GOT3 (cell line): Measurements from ENCODE around the gene NHERF1.
A peak's percentile ranks its signal among the peaks of the same experiment; 100 is the strongest.

Experiments used
- DNase-seq: peaks from one replicate; lab custom pipeline; 2025; ENCODE audit warnings: mixed read lengths; lab: John Stamatoyannopoulos, UW

Gene NHERF1

DNA sequence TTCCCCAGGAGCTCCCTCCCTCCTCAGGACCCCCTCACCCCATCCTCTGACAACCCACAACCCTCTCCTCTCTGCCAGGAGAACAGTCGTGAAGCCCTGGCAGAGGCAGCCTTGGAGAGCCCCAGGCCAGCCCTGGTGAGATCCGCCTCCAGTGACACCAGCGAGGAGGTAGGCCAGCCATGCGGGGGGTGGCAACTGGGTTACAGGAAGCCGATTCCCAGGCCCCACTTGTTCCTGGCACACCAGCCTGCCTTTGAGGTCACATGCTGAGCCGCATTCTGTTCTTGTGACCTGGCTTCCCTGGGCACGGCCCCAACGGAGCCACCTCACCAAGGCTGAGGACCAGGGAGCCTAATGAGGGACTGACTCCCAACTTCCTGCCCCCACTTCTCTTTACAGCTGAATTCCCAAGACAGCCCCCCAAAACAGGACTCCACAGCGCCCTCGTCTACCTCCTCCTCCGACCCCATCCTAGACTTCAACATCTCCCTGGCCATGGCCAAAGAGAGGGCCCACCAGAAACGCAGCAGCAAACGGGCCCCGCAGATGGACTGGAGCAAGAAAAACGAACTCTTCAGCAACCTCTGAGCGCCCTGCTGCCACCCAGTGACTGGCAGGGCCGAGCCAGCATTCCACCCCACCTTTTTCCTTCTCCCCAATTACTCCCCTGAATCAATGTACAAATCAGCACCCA lies 19.8 kb downstream of the NHERF1 start:
- DNase-seq = no peak

DNA sequence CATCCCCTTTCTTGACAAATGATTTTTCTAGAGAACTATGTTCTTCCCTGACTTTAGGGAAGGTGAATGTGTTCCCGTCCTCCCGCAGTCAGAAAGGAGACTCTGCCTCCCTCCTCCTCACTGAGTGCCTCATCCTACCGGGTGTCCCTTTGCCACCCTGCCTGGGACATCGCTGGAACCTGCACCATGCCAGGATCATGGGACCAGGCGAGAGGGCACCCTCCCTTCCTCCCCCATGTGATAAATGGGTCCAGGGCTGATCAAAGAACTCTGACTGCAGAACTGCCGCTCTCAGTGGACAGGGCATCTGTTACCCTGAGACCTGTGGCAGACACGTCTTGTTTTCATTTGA lies 20.3 kb downstream of the NHERF1 start:
- DNase-seq = no peak

GRCh38 chr17:74769266-74769855 lies 20.9 kb downstream of the NHERF1 start:
- DNase-seq = no peak

- DNase-seq = no peak
These were observed 21.5 kb downstream of the NHERF1 start for GRCh38 chr17:74769856-74770497.

DNA sequence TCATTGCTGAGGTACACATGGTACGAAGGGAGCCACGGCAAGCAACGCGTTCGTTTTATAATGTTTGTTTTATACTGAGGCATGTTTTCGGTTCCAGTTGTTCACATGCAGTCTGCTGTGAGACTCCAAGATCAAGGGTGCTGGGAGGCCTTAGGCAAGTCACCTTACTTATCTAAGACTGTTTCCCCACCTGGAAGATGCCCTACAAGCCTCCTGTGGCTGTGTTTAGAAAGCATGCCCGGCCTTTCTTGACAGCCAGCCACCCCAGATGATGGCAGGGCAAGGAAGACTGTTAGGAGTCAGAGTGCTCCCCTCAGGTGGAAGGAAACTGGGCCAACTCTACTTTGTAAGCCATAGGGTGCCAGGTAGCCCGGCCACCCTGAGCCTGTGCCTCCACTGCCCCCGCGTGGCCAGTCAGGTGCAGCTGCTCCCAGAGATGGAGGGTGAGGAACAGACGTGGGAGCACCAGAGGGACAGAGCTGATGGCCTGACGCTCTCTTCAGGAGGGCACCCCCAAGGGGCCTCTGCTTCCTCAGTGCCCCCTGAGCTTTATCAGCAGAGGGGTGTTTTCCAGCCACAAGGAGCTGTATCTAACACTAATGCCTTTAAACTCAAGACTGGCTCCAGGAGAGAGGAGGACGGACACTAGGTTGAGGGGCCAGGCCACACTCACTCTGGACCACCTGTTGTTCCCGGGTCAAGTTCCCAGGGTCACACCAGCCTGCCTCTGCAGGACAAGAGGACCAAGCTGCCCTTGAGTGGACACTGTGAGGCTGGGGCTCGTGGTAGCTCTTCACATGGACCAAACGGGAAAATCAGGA lies 22.3 kb downstream of the NHERF1 start:
- DNase-seq = no peak

DNA sequence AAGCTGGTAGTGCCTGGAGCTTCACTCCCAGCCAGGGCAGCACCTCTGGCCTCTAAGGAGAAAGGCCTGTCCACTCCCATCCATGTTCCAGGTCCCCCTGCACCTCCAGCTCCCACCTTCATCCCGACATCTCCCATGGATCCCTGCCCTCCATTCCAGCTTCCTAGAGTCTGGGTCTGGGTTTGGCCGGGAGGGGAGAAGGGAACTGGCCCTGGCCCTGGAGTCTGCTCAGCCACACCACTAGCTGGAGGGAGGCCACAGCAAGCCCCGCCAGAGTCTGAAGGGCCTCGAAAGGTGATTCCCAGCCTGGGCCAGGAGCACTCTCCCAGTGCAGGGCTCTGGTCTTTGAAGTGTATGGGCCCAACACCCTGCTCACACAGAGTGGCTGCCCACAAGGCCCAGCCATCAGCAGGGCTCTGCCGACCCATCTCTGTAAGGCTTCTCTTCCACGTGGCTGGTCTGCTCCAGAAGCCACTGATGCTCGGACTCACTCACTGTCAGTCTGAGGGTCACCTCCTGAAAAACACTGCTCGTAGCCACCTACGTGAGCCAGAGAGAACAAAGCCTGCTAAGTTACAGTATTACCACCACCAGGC lies 23.0 kb downstream of the NHERF1 start:
- DNase-seq = no peak

GRCh38 chr17:74772053-74772452 lies 23.6 kb downstream of the NHERF1 start:
- DNase-seq = no peak

GRCh38 chr17:74773414-74773813 lies 25.0 kb downstream of the NHERF1 start:
- DNase-seq = no peak

DNA sequence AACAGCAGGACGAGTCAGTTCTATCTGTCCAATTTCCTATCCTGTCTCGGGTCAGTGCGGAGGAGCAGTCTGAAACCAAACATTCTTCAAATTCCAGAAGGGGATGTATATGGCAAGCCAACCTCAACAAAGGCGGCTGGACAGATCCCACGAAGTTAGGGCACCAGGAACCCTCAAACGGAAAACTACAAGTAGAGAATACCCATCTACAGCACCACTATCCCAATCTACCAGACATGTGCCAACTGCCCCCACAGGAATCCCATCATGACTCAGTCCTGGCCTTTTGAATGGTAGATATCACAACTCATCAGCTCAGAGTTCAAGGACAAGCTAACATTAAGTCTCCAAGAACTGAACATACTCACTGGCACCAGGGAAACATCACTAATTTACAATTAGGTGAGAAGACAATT lies 25.5 kb downstream of the NHERF1 start:
- DNase-seq = no peak

GRCh38 chr17:74775409-74776043 lies 27.1 kb downstream of the NHERF1 start:
- DNase-seq = no peak

- peak; percentile 90 for DNase-seq
These were observed 27.9 kb downstream of the NHERF1 start, which contains the start of gene NAT9 for GRCh38 chr17:74776044-74776962. Gene NAT9 (minus strand): TSS chr17:74776345. CDS start chr17:74775698, 647 bp downstream.

DNA sequence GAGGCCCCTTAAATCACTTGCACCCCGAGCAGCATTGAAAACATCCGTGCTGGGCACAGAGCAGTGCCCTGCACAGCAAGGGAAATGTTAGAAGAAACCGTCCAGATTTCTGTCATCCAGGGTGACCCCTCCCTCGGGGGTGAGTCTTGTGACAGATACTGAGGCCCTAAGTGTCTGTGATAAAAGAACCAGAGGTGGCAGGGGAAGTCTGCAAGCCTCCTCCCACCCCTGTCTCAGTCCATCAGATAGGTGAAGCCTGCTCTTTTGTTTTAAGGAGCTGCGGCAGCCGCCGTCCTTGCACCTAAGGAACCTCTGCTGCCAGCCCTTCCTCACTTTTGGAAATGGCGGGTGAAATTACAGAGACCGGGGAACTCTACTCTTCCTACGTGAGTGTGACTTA lies 28.6 kb downstream of the NHERF1 start:
- no peak for DNase-seq

GRCh38 chr17:74777901-74778515 lies 29.6 kb downstream of the NHERF1 start:
- no peak for DNase-seq

GRCh38 chr17:74778960-74779359 lies 30.5 kb downstream of the NHERF1 start:
- DNase-seq = no peak

DNA sequence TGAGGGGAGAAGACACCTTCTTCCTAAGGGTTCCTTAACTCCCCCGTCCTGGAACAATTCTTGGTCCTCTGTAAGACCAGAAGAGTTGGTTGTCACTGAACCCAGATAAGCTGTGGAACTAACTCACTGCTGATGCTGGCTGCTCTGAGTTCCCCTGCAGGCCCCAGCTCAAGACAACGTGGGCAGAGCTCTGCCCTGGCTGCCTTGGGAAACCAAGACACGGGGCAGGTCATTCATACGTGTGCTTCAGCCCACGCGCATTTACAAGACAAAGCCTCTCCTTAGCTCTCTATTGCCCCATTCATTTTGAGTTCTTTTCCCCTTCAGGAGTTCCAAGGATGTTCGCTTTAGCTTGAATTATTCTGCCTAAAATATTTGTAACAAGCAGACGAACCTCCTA lies 31.1 kb downstream of the NHERF1 start:
- DNase-seq = no peak

DNA sequence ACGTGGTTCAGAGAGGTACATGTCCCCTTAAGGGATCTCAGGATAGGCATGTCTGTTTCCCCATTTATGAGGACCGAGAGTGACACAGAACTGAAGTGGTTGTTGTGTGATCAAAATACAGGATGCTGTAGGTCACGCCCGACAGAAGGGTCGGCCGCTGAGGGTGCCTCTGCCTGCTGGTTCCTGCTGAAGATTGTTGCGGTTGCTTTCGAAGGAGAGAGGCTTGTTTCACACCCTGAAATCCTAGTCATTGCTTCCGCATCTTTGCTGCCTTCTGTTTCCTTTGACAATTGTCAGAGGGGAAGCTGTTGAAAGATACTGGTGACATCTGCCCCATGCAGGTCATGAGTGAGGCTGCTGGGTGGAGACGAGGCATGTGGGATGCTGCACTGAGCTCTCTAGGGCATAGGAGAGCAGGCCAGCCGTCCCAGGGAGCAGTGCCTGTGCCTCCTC lies 31.5 kb downstream of the NHERF1 start:
- no peak for DNase-seq

GRCh38 chr17:74780443-74781238 lies 32.2 kb downstream of the NHERF1 start:
- DNase-seq = no peak

GRCh38 chr17:74782571-74782970 lies 34.1 kb downstream of the NHERF1 start:
- DNase-seq = no peak

- no peak for DNase-seq
These were observed 35.8 kb downstream of the NHERF1 start for GRCh38 chr17:74784125-74784810.
